Neural progenitor cell (in vitro differentiated cells): ENCODE measurements around the gene IDE. TPM values are rescaled to one million over a fixed set of nuclear protein-coding genes. Genes with fewer than 3 reads are reported as not detected.

Experiments
- DNase-seq: peaks from one replicate; pipeline ENCODE4 v3.0.0-alpha.2; 2016; ENCODE audit warnings: low spot score
- H2AFZ ChIP-seq: fragments of 200-600 bp; sonication (generic); replicated peaks from 2 replicates; pipeline ENCODE4 v1.6.1; 2016; ENCODE audit warnings: antibody characterized with exemption
- H3F3A ChIP-seq: fragments of 200-600 bp; sonication (generic); 2 replicates; pipeline ENCODE4 v1.6.1; 2016; ENCODE audit warnings: antibody characterized with exemption, low read depth
- H3K27ac ChIP-seq: fragments of 200-600 bp; sonication (generic); 2 replicates; pipeline ENCODE4 v1.5.1; 2016; ENCODE audit warnings: mild to moderate bottlenecking
- H3K27me3 ChIP-seq: fragments of 200-600 bp; sonication (generic); 2 replicates; pipeline ENCODE4 v1.6.1; 2016; ENCODE audit warnings: mild to moderate bottlenecking, moderate library complexity
- H3K36me3 ChIP-seq: fragments of 200-600 bp; sonication (generic); 2 replicates; pipeline ENCODE4 v1.5.1; 2016
- H3K4me1 ChIP-seq: fragments of 200-600 bp; sonication (generic); 2 replicates; pipeline ENCODE4 v1.6.1; 2016; ENCODE audit warnings: mixed run types
- H3K4me2 ChIP-seq: fragments of 200-600 bp; sonication (generic); 2 replicates; pipeline ENCODE4 v1.6.1; 2016
- H3K4me3 ChIP-seq: fragments of 200-600 bp; sonication (generic); 2 replicates; pipeline ENCODE4 v1.5.1; 2016
- H3K79me2 ChIP-seq: fragments of 200-600 bp; sonication (generic); 2 replicates; pipeline ENCODE4 v1.6.1; 2016; ENCODE audit warnings: low read depth
- H3K9ac ChIP-seq: fragments of 200-600 bp; sonication (generic); 2 replicates; pipeline ENCODE4 v1.6.1; 2016
- H3K9me3 ChIP-seq: fragments of 200-600 bp; sonication (generic); 2 replicates; pipeline ENCODE4 v1.5.1; 2016; ENCODE audit warnings: low read depth
- H4K20me1 ChIP-seq: fragments of 200-600 bp; sonication (generic); 2 replicates; pipeline ENCODE4 v1.6.1; 2016; ENCODE audit warnings: low read depth
- H3K27ac Mint-ChIP-seq: 3 replicates; pipeline ENCODE4 v1.8.0; 2021; ENCODE audit warnings: mixed read lengths
- H3K27me3 Mint-ChIP-seq: 2 replicates; pipeline ENCODE4 v1.8.0; 2022; ENCODE audit warnings: low read depth, mild to moderate bottlenecking, inconsistent platforms, moderate library complexity, mixed read lengths; ENCODE audit not compliant: insufficient read depth
- H3K36me3 Mint-ChIP-seq: 3 replicates; pipeline ENCODE4 v1.8.0; 2021; ENCODE audit warnings: mixed read lengths
- H3K4me1 Mint-ChIP-seq: 3 replicates; pipeline ENCODE4 v1.8.0; 2021; ENCODE audit warnings: mixed read lengths
- H3K4me3 Mint-ChIP-seq: 3 replicates; pipeline ENCODE4 v1.8.0; 2021; ENCODE audit warnings: mild to moderate bottlenecking, moderate library complexity, mixed read lengths
- H3K9me3 Mint-ChIP-seq: 3 replicates; pipeline ENCODE4 v1.8.0; 2020; ENCODE audit warnings: mixed read lengths
- EZH2 ChIP-seq: fragments of 200-600 bp; sonication (generic); IDR thresholded peaks from 2 replicates; pipeline ENCODE4 v1.6.1; 2017; ENCODE audit warnings: antibody characterized with exemption, mild to moderate bottlenecking, moderate library complexity
- EZH2phosphoT487 ChIP-seq: fragments of 200-600 bp; sonication (generic); IDR thresholded peaks from 2 replicates; pipeline ENCODE4 v1.6.1; 2017; ENCODE audit warnings: antibody characterized with exemption
- total RNA-seq: library from RNA; depleted of rRNA; stranded (reverse); fragments of >200 nt; gene quantifications from 2 replicates; pipeline ENCODE4 v1.2.3, GENCODE V29; 2015; ENCODE audit warnings: low replicate concordance
- TF ChIP-seq, protein P1 (sequence below): fragments of 200-600 bp; sonication (generic); IDR thresholded peaks from 2 replicates; pipeline ENCODE4 v1.5.1; 2017; ENCODE audit warnings: antibody characterized with exemption, mild to moderate bottlenecking

Gene IDE
- total RNA-seq, 1 donor from 2014 or later: 44.8 TPM

DNA sequence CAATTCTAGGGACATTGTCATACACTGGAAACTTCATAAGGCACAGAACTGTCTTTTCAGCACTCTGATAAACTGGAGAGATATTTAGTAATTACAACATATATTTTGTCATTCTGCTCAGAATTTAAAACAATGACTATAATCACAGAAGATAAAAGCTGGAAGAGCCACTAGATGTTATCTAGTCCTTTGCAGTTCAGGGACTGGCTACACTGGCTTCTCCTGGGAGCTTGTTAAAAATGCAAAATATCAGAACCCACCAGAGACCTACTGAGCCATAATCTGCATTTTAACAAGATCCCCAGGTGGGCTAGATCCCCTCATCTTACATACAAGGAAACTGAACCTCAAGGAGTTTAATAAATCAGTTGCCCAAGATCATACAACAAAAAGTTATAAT lies 32.3 kb downstream of the IDE start:
- H3K4me1 Mint-ChIP-seq: peaks cover 3% of the 10 kb centered on the region
- Histone ChIP-seq H3K27me3 (no peaks in the 10 kb centered on the region), H2AFZ (no peak overlapping the region), H3K36me3 (no peaks in the 10 kb centered on the region), H3F3A (no peaks in the 10 kb centered on the region), H3K4me1 (no peaks in the 10 kb centered on the region), H4K20me1 (no peaks in the 10 kb centered on the region), H3K27ac (no peak overlapping the region), H3K9me3 (no peaks in the 10 kb centered on the region), H3K4me3 (no peak overlapping the region), H3K9ac (no peak overlapping the region), H3K79me2 (peaks cover 44% of the 10 kb centered on the region), H3K4me2 (no peak overlapping the region)
- H3K4me3 Mint-ChIP-seq: no peak overlapping the region
- no peaks in the 10 kb centered on the region for H3K9me3 Mint-ChIP-seq
- peaks cover 2% of the 10 kb centered on the region for H3K36me3 Mint-ChIP-seq
- H3K27me3 Mint-ChIP-seq: no peaks in the 10 kb centered on the region
- no peak overlapping the region for H3K27ac Mint-ChIP-seq
- TF ChIP-seq EZH2: no peak
- TF ChIP-seq, protein P1, sequence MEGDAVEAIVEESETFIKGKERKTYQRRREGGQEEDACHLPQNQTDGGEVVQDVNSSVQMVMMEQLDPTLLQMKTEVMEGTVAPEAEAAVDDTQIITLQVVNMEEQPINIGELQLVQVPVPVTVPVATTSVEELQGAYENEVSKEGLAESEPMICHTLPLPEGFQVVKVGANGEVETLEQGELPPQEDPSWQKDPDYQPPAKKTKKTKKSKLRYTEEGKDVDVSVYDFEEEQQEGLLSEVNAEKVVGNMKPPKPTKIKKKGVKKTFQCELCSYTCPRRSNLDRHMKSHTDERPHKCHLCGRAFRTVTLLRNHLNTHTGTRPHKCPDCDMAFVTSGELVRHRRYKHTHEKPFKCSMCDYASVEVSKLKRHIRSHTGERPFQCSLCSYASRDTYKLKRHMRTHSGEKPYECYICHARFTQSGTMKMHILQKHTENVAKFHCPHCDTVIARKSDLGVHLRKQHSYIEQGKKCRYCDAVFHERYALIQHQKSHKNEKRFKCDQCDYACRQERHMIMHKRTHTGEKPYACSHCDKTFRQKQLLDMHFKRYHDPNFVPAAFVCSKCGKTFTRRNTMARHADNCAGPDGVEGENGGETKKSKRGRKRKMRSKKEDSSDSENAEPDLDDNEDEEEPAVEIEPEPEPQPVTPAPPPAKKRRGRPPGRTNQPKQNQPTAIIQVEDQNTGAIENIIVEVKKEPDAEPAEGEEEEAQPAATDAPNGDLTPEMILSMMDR: no peak
- no peak for TF ChIP-seq EZH2phosphoT487
- DNase-seq: no peak

DNA sequence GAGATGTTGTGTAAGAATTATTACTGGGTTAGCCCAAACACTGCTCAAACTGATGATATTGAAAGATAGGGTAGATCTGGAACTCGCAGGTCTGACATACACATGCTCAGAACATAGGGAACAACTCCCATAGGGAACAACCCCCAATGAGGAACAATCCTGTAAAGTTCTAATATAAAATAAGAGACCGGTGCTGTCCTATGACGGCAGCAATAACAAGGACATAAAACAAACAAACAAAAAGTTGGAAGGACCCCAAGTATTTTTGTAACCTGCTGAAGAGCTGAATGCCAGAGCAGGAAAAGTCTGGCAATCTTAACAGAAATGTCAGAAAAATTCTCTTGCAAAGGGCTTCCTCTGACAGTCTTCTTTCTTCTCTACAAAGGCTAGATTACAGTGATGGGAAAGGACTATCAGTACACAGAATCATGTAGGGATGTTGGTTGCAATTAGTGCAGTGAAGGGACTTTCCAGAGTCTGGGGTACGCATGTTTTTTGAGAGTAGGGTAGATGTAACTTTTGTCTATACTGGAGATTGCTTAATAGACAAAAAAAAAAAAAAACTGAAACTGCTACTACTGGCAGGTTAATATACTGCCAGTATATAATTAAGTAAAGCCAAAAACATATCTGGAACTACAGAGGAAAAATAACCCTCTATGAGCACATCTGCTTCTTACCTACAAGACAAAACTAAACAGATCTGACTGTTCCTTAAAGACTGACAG lies 35.5 kb downstream of the IDE start:
- no peaks in the 10 kb centered on the region for H3K4me1 ChIP-seq
- no peaks in the 10 kb centered on the region for H3K9me3 Mint-ChIP-seq
- no peaks in the 10 kb centered on the region for H3K9me3 ChIP-seq
- no peak overlapping the region for H3K27ac Mint-ChIP-seq
- no peak for DNase-seq
- no peak overlapping the region for H3K9ac ChIP-seq
- peaks cover 19% of the 10 kb centered on the region for H3K79me2 ChIP-seq
- H4K20me1 ChIP-seq: no peaks in the 10 kb centered on the region
- no peaks in the 10 kb centered on the region for H3K27me3 ChIP-seq
- no peak overlapping the region for H2AFZ ChIP-seq
- peaks cover 12% of the 10 kb centered on the region for H3K36me3 Mint-ChIP-seq
- H3K4me3 ChIP-seq: no peak overlapping the region
- no peaks in the 10 kb centered on the region for H3K27me3 Mint-ChIP-seq
- H3K27ac ChIP-seq: no peak overlapping the region
- H3K4me2 ChIP-seq: no peak overlapping the region
- no peaks in the 10 kb centered on the region for H3K36me3 ChIP-seq
- H3K4me1 Mint-ChIP-seq: peaks cover 3% of the 10 kb centered on the region
- no peak for TF ChIP-seq EZH2phosphoT487
- TF ChIP-seq, protein P1: no peak
- TF ChIP-seq EZH2: no peak
- H3F3A ChIP-seq: no peaks in the 10 kb centered on the region
- H3K4me3 Mint-ChIP-seq: no peak overlapping the region

GRCh38 chr10:92530891-92531535 lies 42.9 kb downstream of the IDE start:
- H3K4me3 Mint-ChIP-seq: no peak overlapping the region
- H3K4me1 Mint-ChIP-seq: no peaks in the 10 kb centered on the region
- Histone ChIP-seq H3K36me3 (no peaks in the 10 kb centered on the region), H3F3A (no peaks in the 10 kb centered on the region), H3K27me3 (no peaks in the 10 kb centered on the region), H3K4me1 (peaks cover 11% of the 10 kb centered on the region), H2AFZ (no peak overlapping the region), H3K9ac (no peak overlapping the region), H3K79me2 (no peaks in the 10 kb centered on the region), H3K27ac (peak overlapping the region; percentile 38), H3K4me3 (no peak overlapping the region), H3K9me3 (no peaks in the 10 kb centered on the region), H4K20me1 (peaks cover 3% of the 10 kb centered on the region), H3K4me2 (no peak overlapping the region)
- no peaks in the 10 kb centered on the region for H3K27me3 Mint-ChIP-seq
- no peak for TF ChIP-seq EZH2phosphoT487
- TF ChIP-seq EZH2: no peak
- TF ChIP-seq, protein P1: no peak
- H3K27ac Mint-ChIP-seq: no peak overlapping the region
- H3K9me3 Mint-ChIP-seq: no peaks in the 10 kb centered on the region
- peaks cover 15% of the 10 kb centered on the region for H3K36me3 Mint-ChIP-seq
- DNase-seq: peak; percentile 16
